Activated CD4-positive, alpha-beta T cell treated with anti-CD3 and anti-CD28 coated beads, Interleukin-2, amount 10 ng/mL, durations not matched to agents 7 days and 5 days (primary cell): ENCODE results near the gene COL17A1. TPM values are rescaled to one million over a fixed set of nuclear protein-coding genes. Genes with fewer than 3 reads are reported as not detected.

ENCODE experiments used
- CTCF ChIA-PET: fragments of 350-600 bp; sonication (Branson Sonifier 250); formaldehyde crosslinking; loops from one replicate; lab custom pipeline; 2021; ENCODE audit warnings: antibody characterized with exemption; lab: Charles Lee
- POLR2A ChIA-PET: fragments of 350-600 bp; sonication (Branson Sonifier 250); formaldehyde crosslinking; loops from one replicate; lab custom pipeline; 2021; ENCODE audit warnings: antibody characterized with exemption; lab: Charles Lee
- DNase-seq: peaks from one replicate; pipeline ENCODE4 v3.0.0-alpha.2; 2020
- H3K27ac Mint-ChIP-seq: one replicate; pipeline ENCODE4 v1.8.0; 2021; ENCODE audit warnings: mild to moderate bottlenecking, moderate library complexity, mixed read lengths
- H3K27me3 Mint-ChIP-seq: one replicate; pipeline ENCODE4 v1.8.0; 2021; ENCODE audit warnings: mixed read lengths
- H3K36me3 Mint-ChIP-seq: one replicate; pipeline ENCODE4 v1.8.0; 2021; ENCODE audit warnings: low read depth, mixed read lengths
- H3K4me1 Mint-ChIP-seq: one replicate; pipeline ENCODE4 v1.8.0; 2021; ENCODE audit warnings: mixed read lengths
- H3K4me3 Mint-ChIP-seq: one replicate; pipeline ENCODE4 v1.8.0; 2021; ENCODE audit warnings: mild to moderate bottlenecking, moderate library complexity, mixed read lengths
- H3K9me3 Mint-ChIP-seq: one replicate; pipeline ENCODE4 v1.8.0; 2021; ENCODE audit warnings: mixed read lengths
- total RNA-seq, 2 experiments: library from RNA; stranded (reverse); gene quantifications; one replicate each; pipeline ENCODE4 v1.2.3, GENCODE V29; 2021

Gene COL17A1
- total RNA-seq, 2 experiments from 2014 or later = not detected

- Mint-ChIP-seq H3K27ac (no peak overlapping the region), H3K4me1 (peaks cover 9% of the 10 kb centered on the region), H3K4me3 (no peak overlapping the region), H3K36me3 (no peaks in the 10 kb centered on the region), H3K9me3 (no peaks in the 10 kb centered on the region), H3K27me3 (peaks cover 20% of the 10 kb centered on the region)
- DNase-seq = no peak
- CTCF ChIA-PET = interaction anchor here (0.7 to 1.7 kb wide), 3 partner anchors 8 to 423 kb away, joined by 3 to 5 read pairs (median 3); partner anchors contain the start of gene SFR1
- POLR2A ChIA-PET = no interaction called here
Measured at GRCh38 chr10:104113376-104113956, 27.8 kb upstream of the COL17A1 start.

DNA sequence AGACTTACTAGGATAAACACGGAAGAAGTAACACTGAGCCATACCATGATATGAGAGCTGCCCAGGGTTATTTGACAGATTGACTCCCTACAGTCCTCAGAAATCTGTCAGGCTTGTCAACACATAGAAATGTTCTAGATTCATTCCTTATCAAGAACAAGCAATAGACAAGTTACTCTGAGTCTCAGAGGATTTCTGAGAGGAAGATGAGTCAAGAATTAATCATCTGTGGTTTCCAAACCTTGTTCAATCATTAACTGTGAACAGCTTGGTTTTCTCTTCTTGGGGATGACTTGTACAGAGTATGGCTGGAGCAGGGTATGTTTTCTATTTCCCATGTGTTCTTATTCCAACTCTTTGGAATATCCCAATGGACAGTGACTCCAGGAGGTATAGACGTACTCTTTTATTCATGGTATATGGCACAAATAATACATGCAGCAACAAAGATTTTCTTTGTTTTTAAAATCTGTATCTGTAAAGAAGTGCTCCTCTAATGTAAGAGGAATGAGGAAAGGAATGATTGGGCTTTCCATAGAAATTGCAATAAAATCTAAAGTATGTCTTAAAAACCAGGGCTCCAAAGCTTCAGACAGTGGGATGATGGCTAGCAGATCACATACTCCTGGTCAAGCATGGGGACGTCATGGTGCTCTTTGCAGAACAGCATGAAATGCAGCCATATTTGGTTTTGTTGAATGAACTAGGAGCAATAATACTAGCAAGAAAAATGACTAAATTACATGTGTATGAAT is 24.4 kb upstream of the COL17A1 start:
- H3K36me3 Mint-ChIP-seq = no peaks in the 10 kb centered on the region
- no peak overlapping the region for H3K4me3 Mint-ChIP-seq
- no peaks in the 10 kb centered on the region for H3K9me3 Mint-ChIP-seq
- peaks cover 11% of the 10 kb centered on the region for H3K27me3 Mint-ChIP-seq
- H3K4me1 Mint-ChIP-seq = peaks cover 9% of the 10 kb centered on the region
- POLR2A ChIA-PET = no interaction called here
- no peak for DNase-seq
- no peak overlapping the region for H3K27ac Mint-ChIP-seq
- CTCF ChIA-PET = interaction anchor here (1.1 kb wide), 2 partner anchors 11 to 40 kb away, joined by 3 to 6 read pairs; partner anchors contain the start of gene SFR1

DNA sequence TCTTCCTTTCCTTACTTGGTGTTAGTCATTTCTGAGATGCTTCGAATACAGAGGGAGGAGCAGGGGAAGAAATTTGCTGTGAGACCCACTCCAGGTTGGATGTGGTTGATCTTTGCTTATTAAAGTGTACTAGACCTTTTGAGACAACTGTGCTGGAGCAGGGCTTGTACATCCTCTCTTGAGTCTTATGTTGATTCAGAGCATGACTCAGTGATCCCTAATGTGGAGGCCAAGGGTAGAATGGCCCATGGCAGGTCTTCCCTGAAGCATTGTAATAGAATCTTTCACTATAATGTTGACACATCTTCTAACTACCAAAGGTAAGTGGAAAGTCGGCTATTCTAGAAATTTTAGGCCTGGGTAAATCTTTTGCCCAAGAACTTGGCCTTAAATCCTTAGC is 19.2 kb upstream of the COL17A1 start:
- H3K27ac Mint-ChIP-seq = no peak overlapping the region

DNA sequence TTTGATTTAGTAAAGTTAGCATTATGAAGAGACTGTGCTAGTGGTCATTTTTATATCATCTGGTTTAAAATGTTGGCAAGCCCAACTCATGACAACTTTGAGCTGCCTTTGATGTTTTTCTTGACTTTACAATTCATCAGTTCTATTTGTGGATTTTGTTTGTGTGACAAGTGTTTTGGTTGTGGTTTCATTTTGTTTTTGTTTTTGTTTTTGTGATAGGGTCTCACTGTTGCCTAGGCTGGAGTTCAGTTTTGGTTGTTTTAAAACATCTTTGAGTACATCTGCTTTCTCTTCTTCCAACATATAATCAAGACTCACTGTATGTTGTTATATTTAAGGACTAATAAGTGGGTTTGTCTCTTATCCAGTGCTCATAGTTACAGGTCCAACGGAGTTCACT is 18.7 kb upstream of the COL17A1 start:
- POLR2A ChIA-PET = no interaction called here
- no peak overlapping the region for H3K27ac Mint-ChIP-seq
- no peak overlapping the region for H3K4me3 Mint-ChIP-seq

More for the DNA sequence above, 19.2 kb upstream of the COL17A1 start:
- Mint-ChIP-seq H3K9me3 (no peaks in the 10 kb centered on the region), H3K4me1 (peaks cover 2% of the 10 kb centered on the region), H3K36me3 (no peaks in the 10 kb centered on the region), H3K4me3 (no peak overlapping the region), H3K27me3 (peaks cover 11% of the 10 kb centered on the region)
- ChIA-PET POLR2A (no interaction called here), CTCF (no interaction called here)
- DNase-seq = no peak

DNA sequence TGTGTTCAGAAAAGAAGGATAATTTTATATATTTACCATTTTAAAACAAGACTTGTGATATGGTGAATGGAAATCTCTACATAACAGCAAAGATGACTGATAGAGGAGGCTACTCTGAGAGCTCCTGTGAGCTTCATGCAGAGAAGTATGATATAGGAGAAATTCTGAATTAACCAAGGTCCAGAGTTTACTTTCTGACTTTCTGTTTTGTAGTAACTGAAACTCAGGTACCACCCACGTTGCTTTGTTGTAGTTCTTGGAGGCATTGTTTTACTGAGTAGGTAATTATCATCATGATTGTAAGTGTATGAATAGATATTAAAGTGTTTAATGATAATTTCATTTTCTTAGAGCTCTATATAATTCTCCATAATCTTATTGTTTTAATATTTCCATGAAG is 18.3 kb upstream of the COL17A1 start:
- CTCF ChIA-PET = no interaction called here
- no peaks in the 10 kb centered on the region for H3K4me1 Mint-ChIP-seq
- H3K36me3 Mint-ChIP-seq = no peaks in the 10 kb centered on the region
- no peak overlapping the region for H3K4me3 Mint-ChIP-seq
- POLR2A ChIA-PET = no interaction called here
- DNase-seq = no peak
- H3K27me3 Mint-ChIP-seq = peaks cover 13% of the 10 kb centered on the region
- no peaks in the 10 kb centered on the region for H3K9me3 Mint-ChIP-seq
- no peak overlapping the region for H3K27ac Mint-ChIP-seq

More for the DNA sequence above, 18.7 kb upstream of the COL17A1 start:
- Mint-ChIP-seq H3K36me3 (no peaks in the 10 kb centered on the region), H3K27me3 (peaks cover 11% of the 10 kb centered on the region), H3K9me3 (no peaks in the 10 kb centered on the region), H3K4me1 (no peaks in the 10 kb centered on the region)
- CTCF ChIA-PET = no interaction called here
- no peak for DNase-seq

- Mint-ChIP-seq H3K27ac (no peak overlapping the region), H3K4me3 (no peak overlapping the region), H3K36me3 (no peaks in the 10 kb centered on the region), H3K4me1 (no peaks in the 10 kb centered on the region), H3K27me3 (peaks cover 13% of the 10 kb centered on the region), H3K9me3 (peaks cover 3% of the 10 kb centered on the region)
- DNase-seq = no peak
- ChIA-PET POLR2A (no interaction called here), CTCF (no interaction called here)
Measured at GRCh38 chr10:104101902-104102301, 16.2 kb upstream of the COL17A1 start.

- DNase-seq = no peak
- Mint-ChIP-seq H3K27ac (no peak overlapping the region), H3K36me3 (no peaks in the 10 kb centered on the region), H3K27me3 (peaks cover 13% of the 10 kb centered on the region), H3K4me1 (no peaks in the 10 kb centered on the region), H3K4me3 (no peak overlapping the region), H3K9me3 (peaks cover 7% of the 10 kb centered on the region)
- POLR2A ChIA-PET = no interaction called here
- CTCF ChIA-PET = interaction anchor here (1.1 to 2.0 kb wide), 2 partner anchors 9 to 20 kb away, joined by 3 to 7 read pairs; partner anchors contain the start of gene SFR1
Measured at GRCh38 chr10:104100795-104101194, 15.1 kb upstream of the COL17A1 start.

GRCh38 chr10:104099941-104100340 is 14.3 kb upstream of the COL17A1 start:
- Mint-ChIP-seq H3K27me3 (peaks cover 13% of the 10 kb centered on the region), H3K4me1 (no peaks in the 10 kb centered on the region), H3K27ac (no peak overlapping the region), H3K9me3 (peaks cover 7% of the 10 kb centered on the region), H3K4me3 (no peak overlapping the region), H3K36me3 (no peaks in the 10 kb centered on the region)
- POLR2A ChIA-PET = no interaction called here
- CTCF ChIA-PET = interaction anchor here (2.0 kb wide), 1 partner anchor 21 kb away, joined by 7 read pairs; the partner anchor contains the start of gene SFR1
- no peak for DNase-seq

GRCh38 chr10:104099269-104099668 is 13.6 kb upstream of the COL17A1 start:
- Mint-ChIP-seq H3K4me3 (no peak overlapping the region), H3K27me3 (peaks cover 13% of the 10 kb centered on the region), H3K9me3 (peaks cover 7% of the 10 kb centered on the region), H3K36me3 (no peaks in the 10 kb centered on the region), H3K27ac (no peak overlapping the region), H3K4me1 (no peaks in the 10 kb centered on the region)
- DNase-seq = no peak
- ChIA-PET POLR2A (no interaction called here), CTCF (interaction anchor here (2.0 kb wide), 1 partner anchor 22 kb away, joined by 7 read pairs; the partner anchor contains the start of gene SFR1)

- no peak overlapping the region for H3K27ac Mint-ChIP-seq
- DNase-seq = no peak
- peaks cover 13% of the 10 kb centered on the region for H3K27me3 Mint-ChIP-seq
- H3K9me3 Mint-ChIP-seq = peaks cover 7% of the 10 kb centered on the region
- CTCF ChIA-PET = interaction anchor here (0.5 to 0.9 kb wide), 3 partner anchors 23 to 190 kb away, joined by 3 read pairs; partner anchors contain the start of gene SFR1
- H3K36me3 Mint-ChIP-seq = no peaks in the 10 kb centered on the region
- POLR2A ChIA-PET = no interaction called here
- no peaks in the 10 kb centered on the region for H3K4me1 Mint-ChIP-seq
- H3K4me3 Mint-ChIP-seq = no peak overlapping the region
Measured at GRCh38 chr10:104098358-104098925, 12.8 kb upstream of the COL17A1 start.

GRCh38 chr10:104096692-104097091 is 11.0 kb upstream of the COL17A1 start:
- H3K4me1 Mint-ChIP-seq = no peaks in the 10 kb centered on the region
- CTCF ChIA-PET = no interaction called here
- DNase-seq = no peak
- peaks cover 7% of the 10 kb centered on the region for H3K9me3 Mint-ChIP-seq
- no peak overlapping the region for H3K27ac Mint-ChIP-seq
- H3K4me3 Mint-ChIP-seq = no peak overlapping the region
- POLR2A ChIA-PET = no interaction called here
- H3K36me3 Mint-ChIP-seq = no peaks in the 10 kb centered on the region
- H3K27me3 Mint-ChIP-seq = peaks cover 9% of the 10 kb centered on the region

DNA sequence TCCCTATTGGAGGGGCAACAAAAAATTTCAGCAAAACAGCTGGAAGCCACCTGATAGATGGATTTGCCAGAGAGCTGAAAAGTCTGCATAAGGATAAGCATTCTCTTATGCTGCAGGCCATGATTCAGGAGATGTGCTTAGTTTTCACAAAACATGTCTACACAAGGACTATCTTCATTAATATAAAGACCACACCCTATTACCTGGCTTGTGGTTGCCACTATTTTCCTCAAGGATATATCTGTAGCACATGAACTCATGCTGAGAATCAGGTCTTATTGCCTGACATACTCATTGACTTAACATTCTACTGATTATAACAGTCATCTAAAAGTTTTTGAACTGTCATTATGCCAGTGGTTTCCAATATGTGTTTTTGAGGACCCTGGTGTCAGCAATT is 7.1 kb upstream of the COL17A1 start:
- no peaks in the 10 kb centered on the region for H3K27me3 Mint-ChIP-seq
- H3K9me3 Mint-ChIP-seq = peaks cover 7% of the 10 kb centered on the region
- H3K4me3 Mint-ChIP-seq = no peak overlapping the region
- H3K27ac Mint-ChIP-seq = no peak overlapping the region
- DNase-seq = no peak
- no peaks in the 10 kb centered on the region for H3K4me1 Mint-ChIP-seq
- CTCF ChIA-PET = no interaction called here
- POLR2A ChIA-PET = no interaction called here
- no peaks in the 10 kb centered on the region for H3K36me3 Mint-ChIP-seq

- ChIA-PET CTCF (interaction anchor here (1.4 to 1.7 kb wide), 2 partner anchors 13 to 203 kb away, joined by 3 to 5 read pairs; no protein-coding TSS in a partner anchor), POLR2A (no interaction called here)
- Mint-ChIP-seq H3K27me3 (no peaks in the 10 kb centered on the region), H3K27ac (no peak overlapping the region), H3K36me3 (no peaks in the 10 kb centered on the region), H3K4me1 (peaks cover under 1% of the 10 kb centered on the region), H3K4me3 (no peak overlapping the region), H3K9me3 (no peaks in the 10 kb centered on the region)
- DNase-seq = no peak
Measured at GRCh38 chr10:104090611-104091010, 4.9 kb upstream of the COL17A1 start.
